ENCODE results near the gene MRPL23.

MRPL23 gene

GRCh38 chr11:1935156-1936071, 11.7 kb upstream of the MRPL23 start:
- no peak overlapping the region for H3K27ac ChIP-seq
- H3K9me3 ChIP-seq (ENCODE audit: severe bottlenecking): no peaks in the 10 kb centered on the region
- peaks cover 49% of the 10 kb centered on the region for H3K27me3 ChIP-seq (ENCODE audit: insufficient read depth, low read depth, severe bottlenecking)
- no peaks in the 10 kb centered on the region for H3K36me3 ChIP-seq
- DNase-seq: peak; percentile 6
- no peak for TF ChIP-seq CTCF (IDR thresholded peaks at IDR 0.05; ENCODE audit: low read depth, low read length)
- no peak overlapping the region for H3K4me3 ChIP-seq (ENCODE audit: low read depth, low read length)

GRCh38 chr11:1936072-1936780, 10.9 kb upstream of the MRPL23 start:
- H3K27ac ChIP-seq: no peak overlapping the region
- TF ChIP-seq CTCF (IDR thresholded peaks at IDR 0.05; ENCODE audit: low read depth, low read length): no peak
- no peaks in the 10 kb centered on the region for H3K36me3 ChIP-seq
- no peak overlapping the region for H3K4me3 ChIP-seq (ENCODE audit: low read depth, low read length)
- H3K9me3 ChIP-seq (ENCODE audit: severe bottlenecking): no peaks in the 10 kb centered on the region
- peaks cover 41% of the 10 kb centered on the region for H3K27me3 ChIP-seq (ENCODE audit: insufficient read depth, low read depth, severe bottlenecking)
- no peak for DNase-seq

- no peaks in the 10 kb centered on the region for H3K36me3 ChIP-seq
- peaks cover 36% of the 10 kb centered on the region for H3K27me3 ChIP-seq (ENCODE audit: insufficient read depth, low read depth, severe bottlenecking)
- H3K27ac ChIP-seq: no peak overlapping the region
- no peak for DNase-seq
- H3K4me3 ChIP-seq (ENCODE audit: low read depth, low read length): no peak overlapping the region
- H3K9me3 ChIP-seq (ENCODE audit: severe bottlenecking): no peaks in the 10 kb centered on the region
- no peak for TF ChIP-seq CTCF (IDR thresholded peaks at IDR 0.05; ENCODE audit: low read depth, low read length)
Measured at GRCh38 chr11:1936781-1937615, 10.1 kb upstream of the MRPL23 start.

- Histone ChIP-seq H3K4me3 (ENCODE audit: low read depth, low read length) (no peak overlapping the region), H3K27ac (no peak overlapping the region), H3K9me3 (ENCODE audit: severe bottlenecking) (no peaks in the 10 kb centered on the region), H3K36me3 (no peaks in the 10 kb centered on the region), H3K27me3 (ENCODE audit: insufficient read depth, low read depth, severe bottlenecking) (peaks cover 31% of the 10 kb centered on the region)
- no peak for TF ChIP-seq CTCF (IDR thresholded peaks at IDR 0.05; ENCODE audit: low read depth, low read length)
- DNase-seq: peak; percentile 7
Measured at GRCh38 chr11:1937616-1938342, 9.4 kb upstream of the MRPL23 start.

GRCh38 chr11:1938343-1939005, 8.7 kb upstream of the MRPL23 start:
- Histone ChIP-seq H3K36me3 (no peaks in the 10 kb centered on the region), H3K27me3 (ENCODE audit: insufficient read depth, low read depth, severe bottlenecking) (peaks cover 27% of the 10 kb centered on the region), H3K27ac (no peak overlapping the region), H3K4me3 (ENCODE audit: low read depth, low read length) (no peak overlapping the region), H3K9me3 (ENCODE audit: severe bottlenecking) (no peaks in the 10 kb centered on the region)
- no peak for TF ChIP-seq CTCF (IDR thresholded peaks at IDR 0.05; ENCODE audit: low read depth, low read length)
- DNase-seq: peak; percentile 5
